Immature natural killer cell (primary cell): ENCODE measurements around the gene SESN2. TPM values are rescaled to one million over a fixed set of nuclear protein-coding genes. Genes with fewer than 3 reads are reported as not detected.

Source experiments
- polyA plus RNA-seq, 3 donors: library from polyadenylated mRNA; unstranded; fragments of 300-500 nt; fragmentation: Illumina TruSeq; gene quantifications; one replicate each; pipeline ENCODE4 v1.2.3, GENCODE V29; 2021

Gene SESN2
- polyA plus RNA-seq, 3 donors from 2014 or later, result 10.2 to 23.5 (median 14.0) TPM

Other genes starting within 250 kb of the SESN2 start
- 10 to 100 TPM in 1 of 3 donors, 1 to 10 TPM in 2; 7.8 to 15.6 (median 9.3) TPM for gene EYA3, start 170.9 kb upstream of the SESN2 start, polyA plus RNA-seq
- 1 to 10 TPM; 1.5 to 9.4 (median 2.6) TPM for gene PTAFR, start 82.8 kb upstream of the SESN2 start, polyA plus RNA-seq
- gene DNAJC8, start 26.5 kb upstream of the SESN2 start, polyA plus RNA-seq, result 100 to 1,000 TPM; 197 to 269 (median 205) TPM
- 100 to 1,000 TPM; 462 to 960 (median 728) TPM for gene ATP5IF1, start 23.4 kb upstream of the SESN2 start, polyA plus RNA-seq
- gene MED18, start 69.5 kb downstream of the SESN2 start, polyA plus RNA-seq, result 10 to 100 TPM in 1 of 3 donors, 1 to 10 TPM in 2; 2.3 to 15.8 (median 4.5) TPM
- 10 to 100 TPM in 1 of 3 donors, 1 to 10 TPM in 2; 4.2 to 22.5 (median 6.9) TPM for gene PHACTR4, start 110.2 kb downstream of the SESN2 start, polyA plus RNA-seq
- gene RCC1, start 246.5 kb downstream of the SESN2 start, polyA plus RNA-seq, result 10 to 100 TPM; 11.4 to 16.0 (median 12.4) TPM